Measurements from ENCODE around the gene GANAB.

GANAB gene

DNA sequence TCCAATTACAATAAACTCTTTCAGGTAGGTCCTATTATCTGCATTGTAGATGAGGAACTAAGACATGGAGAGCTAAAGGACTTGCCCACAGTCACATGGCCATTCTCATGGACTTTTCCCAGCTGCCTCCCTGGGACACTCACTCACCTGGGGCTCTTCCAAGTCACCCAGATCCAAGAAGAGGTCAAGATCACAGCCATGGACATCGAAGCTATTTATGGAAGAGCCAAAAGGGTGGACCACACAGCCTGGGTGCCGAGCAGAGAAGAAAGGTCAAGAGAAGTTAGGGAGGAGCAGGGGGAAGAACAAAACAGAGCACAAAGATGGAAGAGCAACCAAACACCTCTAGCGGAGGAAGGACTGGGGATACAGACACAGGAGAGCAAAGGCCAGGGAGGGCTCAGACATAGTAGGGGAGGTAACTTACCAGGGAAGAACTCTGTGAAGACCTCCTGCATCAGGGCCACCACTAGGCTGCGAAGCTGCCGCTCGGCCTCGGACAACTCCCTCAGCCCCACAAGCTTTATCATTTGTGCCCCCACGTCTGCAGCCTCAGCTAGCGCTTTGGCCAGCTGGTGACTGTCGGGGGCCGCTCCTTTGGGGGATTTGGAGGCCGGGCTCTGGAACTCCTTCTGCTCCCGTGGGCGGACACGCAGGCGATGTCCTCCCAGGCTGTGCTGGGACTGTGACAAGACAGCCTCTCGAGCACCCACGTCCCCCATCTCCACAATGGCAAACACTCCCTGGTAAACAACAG, 65.3 kb downstream of the GANAB start:
- in situ Hi-C loops (cut with MboI; ENCODE audit: low pct_unique_long_range_greater_than_20kb, low sequenced_read_pairs, unreplicated experiment), result no loop called here
- DNase-seq (ENCODE audit: low spot score), result no peak
- TF ChIP-seq, protein P1, sequence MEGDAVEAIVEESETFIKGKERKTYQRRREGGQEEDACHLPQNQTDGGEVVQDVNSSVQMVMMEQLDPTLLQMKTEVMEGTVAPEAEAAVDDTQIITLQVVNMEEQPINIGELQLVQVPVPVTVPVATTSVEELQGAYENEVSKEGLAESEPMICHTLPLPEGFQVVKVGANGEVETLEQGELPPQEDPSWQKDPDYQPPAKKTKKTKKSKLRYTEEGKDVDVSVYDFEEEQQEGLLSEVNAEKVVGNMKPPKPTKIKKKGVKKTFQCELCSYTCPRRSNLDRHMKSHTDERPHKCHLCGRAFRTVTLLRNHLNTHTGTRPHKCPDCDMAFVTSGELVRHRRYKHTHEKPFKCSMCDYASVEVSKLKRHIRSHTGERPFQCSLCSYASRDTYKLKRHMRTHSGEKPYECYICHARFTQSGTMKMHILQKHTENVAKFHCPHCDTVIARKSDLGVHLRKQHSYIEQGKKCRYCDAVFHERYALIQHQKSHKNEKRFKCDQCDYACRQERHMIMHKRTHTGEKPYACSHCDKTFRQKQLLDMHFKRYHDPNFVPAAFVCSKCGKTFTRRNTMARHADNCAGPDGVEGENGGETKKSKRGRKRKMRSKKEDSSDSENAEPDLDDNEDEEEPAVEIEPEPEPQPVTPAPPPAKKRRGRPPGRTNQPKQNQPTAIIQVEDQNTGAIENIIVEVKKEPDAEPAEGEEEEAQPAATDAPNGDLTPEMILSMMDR (IDR thresholded peaks at IDR 0.05; ENCODE audit: extremely low read depth, insufficient read depth, missing control alignments), result no peak

DNA sequence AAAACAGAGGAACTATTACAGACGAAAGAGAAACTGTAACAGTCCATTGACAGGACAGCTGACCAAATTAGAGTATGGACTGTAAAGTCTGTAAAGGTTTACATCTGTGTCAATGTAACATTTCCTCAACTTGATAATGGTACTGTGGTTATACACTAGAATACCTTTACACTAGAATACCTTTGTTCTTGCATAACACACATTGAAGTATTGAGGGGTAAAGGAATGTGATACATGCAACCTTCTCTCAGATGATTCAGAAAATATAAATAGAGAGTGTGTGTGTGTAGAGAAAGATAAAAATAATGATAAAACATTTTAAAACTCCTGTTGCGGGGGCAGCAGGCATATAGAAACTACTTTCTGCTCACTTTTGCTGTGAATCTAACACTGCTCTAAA, 67.2 kb downstream of the GANAB start:
- in situ Hi-C loops (cut with MboI; ENCODE audit: low pct_unique_long_range_greater_than_20kb, low sequenced_read_pairs, unreplicated experiment), result no loop called here
- TF ChIP-seq, protein P1 (IDR thresholded peaks at IDR 0.05; ENCODE audit: extremely low read depth, insufficient read depth, missing control alignments), result no peak

DNA sequence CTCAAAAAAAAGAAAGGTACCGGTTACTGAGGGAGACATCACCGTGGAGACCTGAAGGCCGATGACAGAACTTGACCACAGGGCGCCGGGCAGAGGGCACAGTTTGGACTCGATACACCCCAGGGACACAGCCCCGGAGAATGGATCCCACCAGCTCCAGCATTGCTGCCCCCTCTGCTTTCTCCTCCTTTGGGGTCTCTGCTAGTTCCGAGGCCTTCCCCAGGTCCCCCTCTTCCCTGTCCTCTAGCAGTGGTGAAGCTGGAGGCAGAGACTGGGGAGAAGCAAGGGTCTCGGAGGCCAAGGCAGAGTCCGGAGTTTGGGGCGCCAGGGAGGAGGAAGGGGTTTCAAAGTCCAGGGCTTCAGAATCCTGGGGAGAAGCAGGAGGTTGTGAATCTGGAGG, 67.9 kb downstream of the GANAB start:
- TF ChIP-seq, protein P1 (IDR thresholded peaks at IDR 0.05; ENCODE audit: extremely low read depth, insufficient read depth, missing control alignments), result no peak
- DNase-seq (ENCODE audit: low spot score), result no peak
- in situ Hi-C loops (cut with MboI; ENCODE audit: low pct_unique_long_range_greater_than_20kb, low sequenced_read_pairs, unreplicated experiment), result no loop called here

More for the DNA sequence above, 67.2 kb downstream of the GANAB start:
- no peak for DNase-seq (ENCODE audit: low spot score)

DNA sequence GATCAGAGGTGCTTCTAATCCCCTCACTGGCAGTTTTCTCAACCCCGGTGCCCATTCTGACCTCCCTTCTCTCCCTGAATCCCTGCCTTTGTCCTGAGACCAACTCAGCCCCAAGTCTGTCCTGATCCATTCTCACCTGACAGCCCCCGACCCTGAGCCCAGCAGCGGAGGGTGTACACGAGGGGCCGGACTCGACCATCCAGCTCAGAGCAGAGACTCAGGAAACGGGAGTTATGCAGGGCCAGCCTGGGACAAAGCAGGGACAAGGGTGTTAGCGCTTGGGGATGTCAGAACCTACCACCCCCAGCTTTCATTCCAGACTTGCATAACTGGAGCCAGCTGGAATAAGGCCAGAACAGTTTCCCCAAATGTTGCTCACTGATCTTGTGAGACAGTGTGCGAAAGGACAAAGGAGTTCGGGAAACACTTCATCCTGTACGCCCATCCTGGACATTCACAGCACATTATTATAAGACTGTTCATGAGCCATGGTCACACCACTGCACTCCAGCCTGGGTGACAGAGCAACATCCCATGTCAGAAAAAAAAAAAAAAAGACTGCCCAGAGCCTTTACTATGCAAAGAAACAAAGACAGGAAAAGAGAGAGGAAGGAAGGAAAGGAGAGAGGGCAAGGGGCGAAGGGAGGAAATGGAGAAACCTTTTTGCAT, 69.2 kb downstream of the GANAB start:
- no peak for DNase-seq (ENCODE audit: low spot score)
- in situ Hi-C loops (cut with MboI; ENCODE audit: low pct_unique_long_range_greater_than_20kb, low sequenced_read_pairs, unreplicated experiment), result no loop called here
- TF ChIP-seq, protein P1 (IDR thresholded peaks at IDR 0.05; ENCODE audit: extremely low read depth, insufficient read depth, missing control alignments), result no peak

DNA sequence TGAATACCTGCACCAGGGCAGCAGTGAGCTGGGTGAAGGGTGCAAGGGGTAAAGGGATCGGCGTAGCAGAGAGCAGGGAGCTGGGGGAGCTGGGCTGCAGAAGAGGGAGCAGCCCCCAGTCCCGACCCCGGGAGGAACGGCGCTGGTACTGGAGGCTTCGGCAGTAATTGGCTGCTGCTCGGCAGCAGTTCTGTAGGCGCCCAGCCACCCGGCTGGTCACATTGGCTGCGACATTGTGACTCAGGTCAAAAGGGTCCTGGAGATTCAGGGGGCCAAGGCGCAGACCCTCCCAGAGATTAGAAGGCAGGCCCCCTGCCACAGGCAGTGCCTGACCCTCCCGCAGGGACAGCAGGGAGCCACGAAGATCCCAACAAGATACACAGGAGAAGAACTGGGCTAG, 70.6 kb downstream of the GANAB start:
- no peak for DNase-seq (ENCODE audit: low spot score)
- in situ Hi-C loops (cut with MboI; ENCODE audit: low pct_unique_long_range_greater_than_20kb, low sequenced_read_pairs, unreplicated experiment), result no loop called here
- TF ChIP-seq, protein P1 (IDR thresholded peaks at IDR 0.05; ENCODE audit: extremely low read depth, insufficient read depth, missing control alignments), result no peak

DNA sequence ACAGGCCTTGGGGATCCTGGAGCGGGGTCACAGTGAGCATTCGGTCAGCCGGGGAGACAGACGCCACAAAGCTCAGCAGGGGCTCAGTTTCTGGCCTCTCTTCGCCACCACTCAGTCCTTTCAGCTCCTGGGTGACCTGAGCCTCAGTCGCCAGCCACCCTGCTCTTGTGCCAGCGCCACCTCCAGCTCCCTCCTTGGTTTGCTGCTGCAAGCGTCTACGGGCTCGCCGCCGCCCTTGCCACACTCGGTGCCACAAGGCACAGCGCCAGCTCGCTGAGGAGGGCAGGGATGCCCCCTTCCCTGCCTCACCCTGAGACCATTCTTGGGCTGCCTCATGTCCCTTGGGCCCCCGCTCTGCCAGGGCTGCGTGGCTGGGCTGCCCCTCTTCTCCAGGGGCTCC, 71.3 kb downstream of the GANAB start:
- in situ Hi-C loops (cut with MboI; ENCODE audit: low pct_unique_long_range_greater_than_20kb, low sequenced_read_pairs, unreplicated experiment), result no loop called here
- no peak for DNase-seq (ENCODE audit: low spot score)
- TF ChIP-seq, protein P1 (IDR thresholded peaks at IDR 0.05; ENCODE audit: extremely low read depth, insufficient read depth, missing control alignments), result no peak
